GM12891 (cell line): ENCODE measurements around the gene USP4. TPM values are rescaled to one million over a fixed set of nuclear protein-coding genes. Genes with fewer than 3 reads are reported as not detected.

Experiments used
- DNase-seq: peaks from one replicate; pipeline ENCODE4 v3.0.0; 2011; ENCODE audit warnings: low spot score; ENCODE audit not compliant: insufficient read length
- FAIRE-seq: peaks from 2 replicates; lab custom pipeline; 2011; peaks lifted over from hg19 to GRCh38; lab: Jason Lieb, UNC
- PAX5 ChIP-seq: IDR thresholded peaks from 2 replicates; pipeline ENCODE4 v1.6.1; 2011; ENCODE audit warnings: low read length, moderate library complexity, mild to moderate bottlenecking; ENCODE audit not compliant: insufficient read depth, severe bottlenecking
- POLR2A ChIP-seq: IDR thresholded peaks from 2 replicates; pipeline ENCODE4 v1.6.1; 2011; ENCODE audit warnings: low read depth, low read length, control low read depth
- POLR2AphosphoS5 ChIP-seq: IDR thresholded peaks from 2 replicates; pipeline ENCODE4 v1.6.1; 2011; ENCODE audit warnings: low read depth, low read length, control low read depth
- POU2F2 ChIP-seq: IDR thresholded peaks from 2 replicates; pipeline ENCODE4 v1.6.1; 2011; ENCODE audit warnings: low read depth, mild to moderate bottlenecking, control low read depth, low read length, moderate library complexity
- SPI1 ChIP-seq: IDR thresholded peaks from 2 replicates; pipeline ENCODE4 v1.6.1; 2011; ENCODE audit warnings: low read depth, low read length, control low read depth
- TAF1 ChIP-seq: IDR thresholded peaks from 2 replicates; pipeline ENCODE4 v1.6.1; 2011; ENCODE audit warnings: low read depth, low read length, control low read depth
- polyA plus RNA-seq: library from polyadenylated mRNA; unstranded; fragments of >200 nt; gene quantifications from one replicate; pipeline ENCODE4 v1.2.1, GENCODE V29; 2012; ENCODE audit warnings: low read depth, missing spikeins, inconsistent platforms; ENCODE audit not compliant: missing spikeins

USP4 gene, protein sequence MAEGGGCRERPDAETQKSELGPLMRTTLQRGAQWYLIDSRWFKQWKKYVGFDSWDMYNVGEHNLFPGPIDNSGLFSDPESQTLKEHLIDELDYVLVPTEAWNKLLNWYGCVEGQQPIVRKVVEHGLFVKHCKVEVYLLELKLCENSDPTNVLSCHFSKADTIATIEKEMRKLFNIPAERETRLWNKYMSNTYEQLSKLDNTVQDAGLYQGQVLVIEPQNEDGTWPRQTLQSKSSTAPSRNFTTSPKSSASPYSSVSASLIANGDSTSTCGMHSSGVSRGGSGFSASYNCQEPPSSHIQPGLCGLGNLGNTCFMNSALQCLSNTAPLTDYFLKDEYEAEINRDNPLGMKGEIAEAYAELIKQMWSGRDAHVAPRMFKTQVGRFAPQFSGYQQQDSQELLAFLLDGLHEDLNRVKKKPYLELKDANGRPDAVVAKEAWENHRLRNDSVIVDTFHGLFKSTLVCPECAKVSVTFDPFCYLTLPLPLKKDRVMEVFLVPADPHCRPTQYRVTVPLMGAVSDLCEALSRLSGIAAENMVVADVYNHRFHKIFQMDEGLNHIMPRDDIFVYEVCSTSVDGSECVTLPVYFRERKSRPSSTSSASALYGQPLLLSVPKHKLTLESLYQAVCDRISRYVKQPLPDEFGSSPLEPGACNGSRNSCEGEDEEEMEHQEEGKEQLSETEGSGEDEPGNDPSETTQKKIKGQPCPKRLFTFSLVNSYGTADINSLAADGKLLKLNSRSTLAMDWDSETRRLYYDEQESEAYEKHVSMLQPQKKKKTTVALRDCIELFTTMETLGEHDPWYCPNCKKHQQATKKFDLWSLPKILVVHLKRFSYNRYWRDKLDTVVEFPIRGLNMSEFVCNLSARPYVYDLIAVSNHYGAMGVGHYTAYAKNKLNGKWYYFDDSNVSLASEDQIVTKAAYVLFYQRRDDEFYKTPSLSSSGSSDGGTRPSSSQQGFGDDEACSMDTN
- 59.7 TPM for polyA plus RNA-seq

DNA sequence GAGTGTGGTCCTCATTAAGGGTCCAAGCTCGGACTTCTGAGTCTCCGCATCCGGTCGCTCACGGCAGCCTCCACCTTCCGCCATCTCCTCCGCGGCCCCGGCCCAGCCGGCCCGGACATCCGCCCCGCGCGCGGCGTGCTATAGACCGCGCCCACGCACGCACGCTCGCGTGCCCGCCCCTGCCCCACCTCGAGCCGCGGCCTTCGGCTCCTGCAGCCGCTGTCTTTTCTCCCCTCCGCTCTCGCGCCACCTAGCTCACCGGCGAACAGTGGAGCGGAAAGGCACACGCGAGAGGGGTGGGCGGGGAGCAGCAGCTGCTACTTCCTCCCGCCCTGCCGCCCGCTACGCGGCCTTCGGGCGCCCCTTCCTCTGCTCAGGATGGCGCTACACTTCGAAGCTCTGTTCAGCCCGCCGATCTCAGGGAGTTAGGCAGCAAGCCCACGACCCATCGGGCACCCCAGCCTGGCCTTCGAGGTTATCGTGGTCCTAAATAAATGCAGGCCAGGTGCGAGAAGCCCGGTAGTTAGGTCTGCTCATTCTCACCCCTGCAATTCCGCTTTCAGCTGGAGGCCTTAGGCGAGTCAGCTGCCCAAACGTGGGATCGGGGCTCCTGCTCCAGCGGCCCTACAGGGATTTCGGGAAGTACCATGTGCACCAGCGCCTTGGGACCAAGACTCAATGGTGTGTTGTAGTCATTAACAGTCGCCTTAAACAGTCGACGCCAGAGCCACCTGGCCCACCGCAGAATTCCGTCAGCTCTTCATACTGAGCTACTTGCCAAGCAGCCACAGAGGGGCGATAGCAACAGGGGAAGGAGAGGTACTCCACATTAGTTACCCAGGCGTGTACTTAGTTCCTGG lies at the start of gene USP4:
Gene USP4 (minus strand): TSS at position 113 of the 860 bp plus-strand sequence. CDS start 29 bp downstream, at position 84.
- peak; percentile 93 for TF ChIP-seq POLR2A
- peak; percentile 84 for TF ChIP-seq TAF1
- peak; percentile 61 for TF ChIP-seq SPI1
- TF ChIP-seq POU2F2: 0 out of 2 replicates have a peak, but pooled peaks have one; percentile 10
- peak; percentile 79 for TF ChIP-seq POLR2AphosphoS5
- peak; percentile 73 for TF ChIP-seq PAX5
- DNase-seq (peak; percentile 87), FAIRE-seq (peak; percentile 99)

DNA sequence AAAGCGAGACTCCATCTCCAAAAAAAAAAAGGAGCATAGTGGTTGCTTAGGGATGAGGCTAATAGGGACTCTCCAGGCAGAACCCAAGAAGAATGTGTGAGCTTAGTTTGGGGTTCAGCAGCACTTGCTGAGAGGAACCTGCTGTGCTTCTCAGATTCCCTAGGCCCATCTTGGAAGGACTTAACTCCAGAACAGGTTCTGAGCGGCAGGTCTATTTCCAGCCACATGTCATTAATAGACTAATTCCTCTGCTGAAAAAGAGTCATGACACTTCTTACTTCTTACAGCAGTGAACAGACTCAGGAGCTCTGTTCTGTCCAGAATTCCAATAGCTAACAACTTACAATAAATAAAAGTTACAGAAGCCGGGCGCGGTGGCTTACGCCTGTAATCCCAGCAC lies 49.4 kb upstream of the USP4 start:
- no peak for TF ChIP-seq PAX5
- no peak for TF ChIP-seq POU2F2
- TF ChIP-seq TAF1: no peak
- no peak for DNase-seq
- FAIRE-seq: no peak

DNA sequence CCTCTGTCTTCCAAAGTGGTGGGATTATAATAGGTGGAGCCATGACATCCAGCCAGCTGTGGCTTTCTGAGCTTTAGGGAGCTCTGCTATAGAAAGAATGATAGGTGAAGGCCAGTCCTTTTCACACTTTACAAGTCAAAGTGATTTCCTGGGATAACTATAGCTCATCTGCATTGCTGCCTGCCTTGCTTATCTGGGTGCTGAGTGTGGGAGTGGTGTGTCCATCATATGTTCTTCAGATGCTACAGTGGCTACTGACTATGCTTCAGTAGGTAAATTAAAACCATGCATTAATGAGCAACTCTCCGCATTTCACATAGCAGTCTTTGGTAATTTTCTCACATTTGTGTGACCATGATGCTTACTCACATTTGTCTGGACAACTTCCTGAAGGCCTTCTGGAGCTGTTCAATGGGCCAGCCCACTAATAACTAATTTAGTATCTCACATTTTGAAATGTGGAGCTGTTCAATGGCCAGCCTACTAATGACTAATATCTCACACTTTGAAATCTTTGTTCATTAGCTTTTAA lies 48.5 kb upstream of the USP4 start:
- FAIRE-seq (no peak), DNase-seq (no peak)
- TF ChIP-seq PAX5 (no peak), POLR2AphosphoS5 (no peak), TAF1 (no peak), POU2F2 (no peak), SPI1 (no peak), POLR2A (no peak)

DNA sequence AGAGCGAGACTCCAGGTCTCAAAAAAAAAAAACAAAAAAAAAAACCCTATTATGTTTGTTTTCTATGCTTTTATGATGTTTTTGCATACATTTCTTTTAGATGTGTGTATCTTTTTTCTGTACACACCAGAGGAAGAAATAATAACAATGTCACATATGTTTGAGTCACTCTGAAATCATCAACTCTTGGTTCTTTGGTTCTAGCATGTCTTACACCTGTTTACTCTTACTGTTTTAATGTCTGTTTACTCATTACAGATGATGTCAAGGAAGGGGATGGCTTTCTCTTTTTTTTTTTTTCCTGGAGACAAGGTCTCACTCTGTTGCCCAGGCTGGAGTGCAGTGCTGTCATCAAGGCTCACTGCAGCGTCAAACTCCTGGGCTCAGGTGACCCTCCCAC lies 47.9 kb upstream of the USP4 start:
- TF ChIP-seq POU2F2: no peak
- no peak for TF ChIP-seq SPI1
- no peak for TF ChIP-seq POLR2A
- TF ChIP-seq PAX5: no peak
- no peak for TF ChIP-seq POLR2AphosphoS5
- no peak for TF ChIP-seq TAF1
- no peak for FAIRE-seq
- no peak for DNase-seq

DNA sequence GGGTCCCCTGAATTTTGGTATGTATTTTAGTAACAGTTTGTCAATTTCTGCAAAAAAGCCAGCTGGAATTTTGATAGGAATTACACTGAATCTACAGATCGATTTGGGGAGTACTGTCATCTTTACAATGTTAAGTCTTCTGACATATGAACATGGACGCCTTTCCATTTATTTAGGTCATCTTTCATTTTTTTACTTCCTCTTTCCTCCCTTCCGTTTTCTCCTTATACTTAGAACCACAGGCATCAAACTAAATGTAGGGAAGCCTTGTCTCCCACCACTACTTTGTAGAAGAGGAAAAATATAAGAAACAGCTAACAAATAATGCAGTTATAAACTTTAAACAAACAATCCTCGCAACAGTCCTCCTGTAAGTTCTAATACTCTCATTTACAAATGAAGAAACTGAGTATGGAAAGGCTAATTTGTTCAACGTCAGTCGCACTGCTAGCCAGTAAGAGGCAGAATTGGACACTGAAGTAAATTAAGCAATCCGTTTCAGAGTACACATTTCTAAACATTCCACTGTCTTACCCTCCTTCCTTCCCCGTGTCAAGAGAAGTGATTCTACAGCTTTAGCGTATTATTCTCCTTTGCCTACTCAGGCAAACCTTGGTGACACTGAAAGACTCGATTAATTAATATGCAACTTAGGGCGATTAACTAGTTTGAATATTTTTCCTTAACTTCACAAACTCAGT lies 46.4 kb upstream of the USP4 start:
- TF ChIP-seq POLR2AphosphoS5 (no peak), POU2F2 (no peak), TAF1 (no peak), SPI1 (no peak), POLR2A (no peak), PAX5 (no peak)
- DNase-seq (no peak), FAIRE-seq (no peak)

DNA sequence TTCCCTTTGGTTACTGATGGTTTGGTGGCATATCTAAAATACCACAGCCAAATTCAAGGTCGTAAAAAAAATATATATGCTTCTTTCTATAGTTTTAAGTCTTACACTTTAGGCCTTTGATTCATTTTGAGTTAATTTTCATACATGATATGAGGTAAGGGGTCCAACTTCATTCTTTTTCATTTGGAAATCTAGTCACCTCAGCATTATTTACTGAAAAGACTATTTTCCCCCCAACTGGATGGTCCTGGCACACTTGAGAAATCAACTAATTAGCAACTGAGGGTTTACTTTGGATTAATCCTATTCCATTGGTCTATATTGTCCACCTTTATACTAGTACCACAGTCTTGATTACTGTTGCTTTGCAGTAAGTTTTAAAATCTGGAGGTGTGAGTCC lies 45.8 kb upstream of the USP4 start:
- TF ChIP-seq POLR2AphosphoS5 (no peak), POLR2A (no peak), TAF1 (no peak), POU2F2 (no peak), PAX5 (no peak), SPI1 (no peak)
- DNase-seq: no peak
- no peak for FAIRE-seq

DNA sequence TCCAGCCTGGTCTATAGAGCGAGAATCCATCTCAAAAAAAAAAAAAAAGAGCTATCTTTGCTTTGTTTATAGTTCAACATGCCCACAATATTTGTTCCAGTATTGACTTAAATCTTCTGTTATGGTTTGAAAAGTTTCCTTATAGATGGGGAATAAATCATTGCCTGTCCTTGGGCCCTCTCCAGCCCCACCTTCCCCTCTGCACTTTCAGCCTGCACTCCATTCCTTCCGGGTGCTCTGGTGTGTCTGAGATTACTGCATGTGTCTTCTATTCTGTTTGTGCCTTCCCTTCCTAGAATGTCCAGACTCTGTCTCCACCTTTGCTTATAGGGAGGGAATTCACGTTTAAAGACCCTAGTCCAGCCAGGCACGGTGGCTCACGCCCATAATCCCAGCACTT lies 43.5 kb upstream of the USP4 start:
- no peak for TF ChIP-seq POLR2AphosphoS5
- no peak for TF ChIP-seq TAF1
- no peak for FAIRE-seq
- no peak for DNase-seq

DNA sequence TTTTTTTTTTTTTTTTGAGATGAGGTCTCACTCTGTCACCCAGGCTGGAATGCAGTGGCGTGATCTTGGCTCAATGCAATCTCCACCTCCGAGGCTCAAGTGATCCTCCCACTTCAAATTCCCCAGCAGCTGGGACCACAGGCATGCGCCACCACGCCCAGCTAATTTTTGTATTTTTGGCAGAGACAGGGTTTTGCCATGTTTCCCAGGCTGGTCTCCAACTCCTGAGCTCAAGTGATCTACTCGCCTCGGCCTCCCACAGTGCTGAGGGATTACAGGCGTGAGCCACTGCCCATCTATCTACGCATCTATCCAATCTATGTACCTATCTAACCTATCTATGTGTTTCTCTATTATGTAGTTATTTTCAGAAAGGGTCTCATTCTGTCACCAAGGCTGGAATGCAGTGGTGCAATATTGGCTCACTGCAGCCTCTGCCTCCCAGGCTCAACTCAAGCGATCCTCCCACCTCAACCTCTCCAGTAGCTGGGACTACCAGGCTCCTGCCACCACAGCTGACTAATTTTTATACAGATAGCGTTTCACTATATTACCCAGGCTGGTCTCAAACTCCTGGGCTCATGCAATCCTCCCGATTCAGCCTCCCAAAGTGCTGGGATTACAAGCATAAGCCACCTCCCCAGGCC lies 38.5 kb upstream of the USP4 start:
- FAIRE-seq: no peak
- TF ChIP-seq TAF1 (no peak), POLR2AphosphoS5 (no peak), SPI1 (no peak), POLR2A (no peak), PAX5 (no peak), POU2F2 (no peak)

More for the DNA sequence above, 38.5 kb upstream of the USP4 start:
- no peak for DNase-seq
